MCF 10A (cell line): ENCODE measurements around the gene PPP6R3. TPM values are rescaled to one million over a fixed set of nuclear protein-coding genes. Genes with fewer than 3 reads are reported as not detected.

Source experiments
- BruUV-seq: library from RNA; stranded (reverse); fragments of 400-500 nt; replicated peaks from 2 replicates; lab custom pipeline; 2021; lab: Mats Ljungman, UMichigan
- CTCF ChIA-PET: fragments of 300-600 bp; sonication (Branson Sonifier 250); formaldehyde crosslinking; extraction: SDS; loops from one replicate; lab custom pipeline; 2021; ENCODE audit warnings: antibody characterized with exemption, inconsistent platforms; lab: Yijun Ruan, JAX
- POLR2A ChIA-PET: fragments of 300-600, 350-650 bp; sonication (Branson Sonifier 250); formaldehyde crosslinking; extraction: SDS; loops from one replicate; lab custom pipeline; 2020; ENCODE audit warnings: antibody characterized with exemption, inconsistent platforms; lab: Yijun Ruan, JAX
- DNase-seq: peaks from one replicate; pipeline ENCODE4 v3.0.0-alpha.2; 2018; ENCODE audit not compliant: unreplicated experiment
- H3K27ac Mint-ChIP-seq: one replicate; pipeline ENCODE4 v1.8.0; 2022; ENCODE audit warnings: mild to moderate bottlenecking, low read depth, mixed read lengths; ENCODE audit not compliant: unreplicated experiment
- H3K27me3 Mint-ChIP-seq: one replicate; pipeline ENCODE4 v1.8.0; 2022; ENCODE audit warnings: mixed read lengths; ENCODE audit not compliant: insufficient read depth, unreplicated experiment
- H3K36me3 Mint-ChIP-seq: one replicate; pipeline ENCODE4 v1.8.0; 2022; ENCODE audit warnings: mild to moderate bottlenecking, moderate library complexity, mixed read lengths; ENCODE audit not compliant: insufficient read depth, unreplicated experiment
- H3K4me1 Mint-ChIP-seq: one replicate; pipeline ENCODE4 v1.8.0; 2022; ENCODE audit warnings: mixed read lengths; ENCODE audit not compliant: insufficient read depth, unreplicated experiment
- H3K4me3 Mint-ChIP-seq: one replicate; pipeline ENCODE4 v1.8.0; 2022; ENCODE audit warnings: mild to moderate bottlenecking, moderate library complexity, mixed read lengths; ENCODE audit not compliant: unreplicated experiment
- H3K9me3 Mint-ChIP-seq: one replicate; pipeline ENCODE4 v1.8.0; 2022; ENCODE audit warnings: mixed read lengths; ENCODE audit not compliant: unreplicated experiment
- intact Hi-C: fragments of 100-400 bp; cut with micrococcal nuclease; formaldehyde crosslinking; loops from 2 replicates; pipeline ENCODE4 v1.14.1; 2022
- total RNA-seq: library from RNA; stranded (reverse); gene quantifications from 2 replicates; pipeline ENCODE4 v1.2.3, GENCODE V29; 2022
- TF ChIP-seq, protein P1 (sequence below): fragments of 200-600 bp; IDR thresholded peaks from one replicate; pipeline ENCODE4 v1.8.0; 2022; ENCODE audit warnings: antibody characterized with exemption, mild to moderate bottlenecking; ENCODE audit not compliant: unreplicated experiment

The PPP6R3 gene
- total RNA-seq, 1 experiment from 2014 or later = 95.7 TPM

GRCh38 chr11:68546555-68546954 is 86.0 kb downstream of the PPP6R3 start:
- Mint-ChIP-seq H3K4me1 (peaks cover 12% of the 10 kb centered on the region), H3K27me3 (no peaks in the 10 kb centered on the region), H3K36me3 (peaks cover 55% of the 10 kb centered on the region), H3K4me3 (no peak overlapping the region), H3K9me3 (no peaks in the 10 kb centered on the region), H3K27ac (no peak overlapping the region)
- intact Hi-C loops = no loop called here
- POLR2A ChIA-PET = interaction anchor here (1.2 kb wide), 1 partner anchor 36 kb away, joined by 3 read pairs; no protein-coding TSS in a partner anchor
- TF ChIP-seq, protein P1, sequence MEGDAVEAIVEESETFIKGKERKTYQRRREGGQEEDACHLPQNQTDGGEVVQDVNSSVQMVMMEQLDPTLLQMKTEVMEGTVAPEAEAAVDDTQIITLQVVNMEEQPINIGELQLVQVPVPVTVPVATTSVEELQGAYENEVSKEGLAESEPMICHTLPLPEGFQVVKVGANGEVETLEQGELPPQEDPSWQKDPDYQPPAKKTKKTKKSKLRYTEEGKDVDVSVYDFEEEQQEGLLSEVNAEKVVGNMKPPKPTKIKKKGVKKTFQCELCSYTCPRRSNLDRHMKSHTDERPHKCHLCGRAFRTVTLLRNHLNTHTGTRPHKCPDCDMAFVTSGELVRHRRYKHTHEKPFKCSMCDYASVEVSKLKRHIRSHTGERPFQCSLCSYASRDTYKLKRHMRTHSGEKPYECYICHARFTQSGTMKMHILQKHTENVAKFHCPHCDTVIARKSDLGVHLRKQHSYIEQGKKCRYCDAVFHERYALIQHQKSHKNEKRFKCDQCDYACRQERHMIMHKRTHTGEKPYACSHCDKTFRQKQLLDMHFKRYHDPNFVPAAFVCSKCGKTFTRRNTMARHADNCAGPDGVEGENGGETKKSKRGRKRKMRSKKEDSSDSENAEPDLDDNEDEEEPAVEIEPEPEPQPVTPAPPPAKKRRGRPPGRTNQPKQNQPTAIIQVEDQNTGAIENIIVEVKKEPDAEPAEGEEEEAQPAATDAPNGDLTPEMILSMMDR = no peak
- DNase-seq = peak; percentile 14
- CTCF ChIA-PET = interaction anchor here (0.6 kb wide), 1 partner anchor 15 kb away, joined by 3 read pairs; no protein-coding TSS in a partner anchor
- BruUV-seq = no TSS peak

- BruUV-seq = no TSS peak
- intact Hi-C loops = no loop called here
- CTCF ChIA-PET = no interaction called here
- no peak overlapping the region for H3K27ac Mint-ChIP-seq
- H3K36me3 Mint-ChIP-seq = peaks cover 73% of the 10 kb centered on the region
- no peaks in the 10 kb centered on the region for H3K4me1 Mint-ChIP-seq
- H3K27me3 Mint-ChIP-seq = no peaks in the 10 kb centered on the region
- POLR2A ChIA-PET = no interaction called here
- DNase-seq = no peak
- no peaks in the 10 kb centered on the region for H3K9me3 Mint-ChIP-seq
- TF ChIP-seq, protein P1 = no peak
- no peak overlapping the region for H3K4me3 Mint-ChIP-seq
These were observed 89.4 kb downstream of the PPP6R3 start for GRCh38 chr11:68549789-68550484.

- Mint-ChIP-seq H3K36me3 (peaks cover 68% of the 10 kb centered on the region), H3K27ac (no peak overlapping the region), H3K27me3 (no peaks in the 10 kb centered on the region), H3K4me3 (no peak overlapping the region), H3K4me1 (no peaks in the 10 kb centered on the region), H3K9me3 (no peaks in the 10 kb centered on the region)
- BruUV-seq = no TSS peak
- DNase-seq = no peak
- TF ChIP-seq, protein P1 = no peak
- ChIA-PET POLR2A (no interaction called here), CTCF (no interaction called here)
- intact Hi-C loops = no loop called here
These were observed 89.9 kb downstream of the PPP6R3 start for GRCh38 chr11:68550485-68550817.

- intact Hi-C loops = no loop called here
- no peak overlapping the region for H3K27ac Mint-ChIP-seq
- TF ChIP-seq, protein P1 = no peak
- peaks cover 60% of the 10 kb centered on the region for H3K36me3 Mint-ChIP-seq
- no peaks in the 10 kb centered on the region for H3K27me3 Mint-ChIP-seq
- POLR2A ChIA-PET = interaction anchor here (1.1 kb wide), 1 partner anchor 292 kb away, joined by 3 read pairs; no protein-coding TSS in a partner anchor
- no peak overlapping the region for H3K4me3 Mint-ChIP-seq
- DNase-seq = no peak
- no peaks in the 10 kb centered on the region for H3K9me3 Mint-ChIP-seq
- H3K4me1 Mint-ChIP-seq = no peaks in the 10 kb centered on the region
- CTCF ChIA-PET = no interaction called here
- no TSS peak for BruUV-seq
These were observed 90.7 kb downstream of the PPP6R3 start for GRCh38 chr11:68551223-68551622.
